GM18498 (cell line): ENCODE data around the gene NR2E1.

Experiments used
- ATAC-seq: cut with Tn5 transposase; IDR thresholded peaks from one replicate; pipeline ENCODE4 v1.9.1; 2021; ENCODE audit warnings: mild to moderate bottlenecking, moderate library complexity; ENCODE audit not compliant: unreplicated experiment

Gene NR2E1

GRCh38 chr6:108156180-108156937 is 9.5 kb upstream of the NR2E1 start:
- no peak for ATAC-seq

- ATAC-seq = no peak
These were observed 8.9 kb upstream of the NR2E1 start for GRCh38 chr6:108156938-108157233.

GRCh38 chr6:108157234-108157980 is 8.4 kb upstream of the NR2E1 start:
- ATAC-seq = no peak

- ATAC-seq = no peak
These were observed 7.8 kb upstream of the NR2E1 start for GRCh38 chr6:108157981-108158525.

- no peak for ATAC-seq
These were observed 5.8 kb upstream of the NR2E1 start for GRCh38 chr6:108159981-108160380.

- ATAC-seq = no peak
These were observed 4.0 kb upstream of the NR2E1 start for GRCh38 chr6:108161724-108162282.

- ATAC-seq = no peak
These were observed 2.6 kb upstream of the NR2E1 start for GRCh38 chr6:108163267-108163643.

- no peak for ATAC-seq
These were observed 1.9 kb upstream of the NR2E1 start for GRCh38 chr6:108163644-108164542.

GRCh38 chr6:108164543-108164814 is 1.3 kb upstream of the NR2E1 start:
- ATAC-seq = no peak

GRCh38 chr6:108164815-108165706 is 761 bp upstream of the NR2E1 start:
- no peak for ATAC-seq

GRCh38 chr6:108166664-108167448 is 1.0 kb downstream of the NR2E1 start:
- ATAC-seq = no peak

GRCh38 chr6:108167449-108168089 is 1.7 kb downstream of the NR2E1 start:
- ATAC-seq = no peak

- ATAC-seq = no peak
These were observed 2.3 kb downstream of the NR2E1 start for GRCh38 chr6:108168090-108168463.

GRCh38 chr6:108168501-108169463 is 3.0 kb downstream of the NR2E1 start:
- no peak for ATAC-seq

- ATAC-seq = no peak
These were observed 3.9 kb downstream of the NR2E1 start for GRCh38 chr6:108169464-108170331.

- ATAC-seq = no peak
These were observed 4.8 kb downstream of the NR2E1 start for GRCh38 chr6:108170332-108171290.
